ENCODE data around the gene SNX18.
"Not testable (repeated sequence)": the region's sequence is repeated elsewhere in the genome, so short reads cannot be mapped to it uniquely, and the experiment has no call there.

The SNX18 gene

GRCh38 chr5:54519509-54519876 lies 1.9 kb downstream of the SNX18 start:
- DNase-seq (ENCODE audit: low read depth in 2 of 3, low spot score in 2 of 3) = no peak

- no peak for DNase-seq (ENCODE audit: low read depth in 2 of 3, low spot score in 2 of 3)
Measured at GRCh38 chr5:54520438-54520846, 2.9 kb downstream of the SNX18 start.

GRCh38 chr5:54520940-54521339 lies 3.4 kb downstream of the SNX18 start:
- no peak for DNase-seq (ENCODE audit: low read depth in 2 of 3, low spot score in 2 of 3)

GRCh38 chr5:54521856-54522479 lies 4.4 kb downstream of the SNX18 start:
- DNase-seq (ENCODE audit: low read depth in 2 of 3, low spot score in 2 of 3) = no peak

GRCh38 chr5:54523534-54523933 lies 6.0 kb downstream of the SNX18 start:
- DNase-seq (ENCODE audit: low read depth in 2 of 3, low spot score in 2 of 3) = no peak

- DNase-seq (ENCODE audit: low read depth in 2 of 3, low spot score in 2 of 3) = no peak
Measured at GRCh38 chr5:54524082-54524481, 6.5 kb downstream of the SNX18 start.

- no peak for DNase-seq (ENCODE audit: low read depth in 2 of 3, low spot score in 2 of 3)
Measured at GRCh38 chr5:54524704-54525103, 7.1 kb downstream of the SNX18 start.

- no peak for DNase-seq (ENCODE audit: low read depth in 2 of 3, low spot score in 2 of 3)
Measured at GRCh38 chr5:54525261-54525660, 7.7 kb downstream of the SNX18 start.

- DNase-seq (ENCODE audit: low read depth in 2 of 3, low spot score in 2 of 3) = no peak
Measured at GRCh38 chr5:54525692-54526091, 8.1 kb downstream of the SNX18 start.

- DNase-seq (ENCODE audit: low read depth in 2 of 3, low spot score in 2 of 3) = no peak
Measured at GRCh38 chr5:54526604-54527288, 9.2 kb downstream of the SNX18 start.

GRCh38 chr5:54528633-54529209 lies 11.2 kb downstream of the SNX18 start:
- DNase-seq (ENCODE audit: low read depth in 2 of 3, low spot score in 2 of 3) = no peak

- DNase-seq (ENCODE audit: low read depth in 2 of 3, low spot score in 2 of 3) = no peak
Measured at GRCh38 chr5:54529565-54529964, 12.0 kb downstream of the SNX18 start.

- DNase-seq (ENCODE audit: low read depth in 2 of 3, low spot score in 2 of 3) = no peak
Measured at GRCh38 chr5:54531546-54531945, 14.0 kb downstream of the SNX18 start.

GRCh38 chr5:54533541-54534190 lies 16.1 kb downstream of the SNX18 start:
- DNase-seq (ENCODE audit: low read depth in 2 of 3, low spot score in 2 of 3) = no peak

- no peak for DNase-seq (ENCODE audit: low read depth in 2 of 3, low spot score in 2 of 3)
Measured at GRCh38 chr5:54534191-54535004, 16.8 kb downstream of the SNX18 start.

- DNase-seq (ENCODE audit: low read depth in 2 of 3, low spot score in 2 of 3) = no peak
Measured at GRCh38 chr5:54535149-54535844, 17.7 kb downstream of the SNX18 start.

- DNase-seq (ENCODE audit: low read depth in 2 of 3, low spot score in 2 of 3) = not testable (repeated sequence)
Measured at GRCh38 chr5:54536375-54536774, 18.8 kb downstream of the SNX18 start.

GRCh38 chr5:54536861-54537260 lies 19.3 kb downstream of the SNX18 start:
- DNase-seq (ENCODE audit: low read depth in 2 of 3, low spot score in 2 of 3) = not testable (repeated sequence)

- DNase-seq (ENCODE audit: low read depth in 2 of 3, low spot score in 2 of 3) = no peak
Measured at GRCh38 chr5:54537725-54538124, 20.2 kb downstream of the SNX18 start.

GRCh38 chr5:54538156-54538555 lies 20.6 kb downstream of the SNX18 start:
- no peak for DNase-seq (ENCODE audit: low read depth in 2 of 3, low spot score in 2 of 3)

GRCh38 chr5:54539001-54539400 lies 21.4 kb downstream of the SNX18 start:
- no peak for DNase-seq (ENCODE audit: low read depth in 2 of 3, low spot score in 2 of 3)
